GM18951 (cell line): ENCODE data around the gene ADGRG3.
"Not testable (repeated sequence)": the region's sequence is repeated elsewhere in the genome, so short reads cannot be mapped to it uniquely, and the experiment has no call there.

Experiments used
- POLR2A ChIP-seq: IDR thresholded peaks from 4 replicates; pipeline ENCODE4 v1.6.1; 2011; ENCODE audit warnings: mild to moderate bottlenecking; ENCODE audit not compliant: insufficient read length, insufficient read depth; ENCODE audit errors: extremely low read depth
- in situ Hi-C: fragments of 300-500 bp; cut with MboI; formaldehyde crosslinking; loops from one replicate; pipeline ENCODE4 v1.12.0; 2022; ENCODE audit warnings: low sequenced_read_pairs, mixed read lengths, inconsistent platforms; ENCODE audit not compliant: unreplicated experiment

Gene ADGRG3

GRCh38 chr16:57711993-57712392, 43.9 kb downstream of the ADGRG3 start:
- in situ Hi-C loops = no loop called here
- TF ChIP-seq POLR2A = no peak

GRCh38 chr16:57712569-57712968, 44.5 kb downstream of the ADGRG3 start:
- in situ Hi-C loops = not testable (repeated sequence)

- in situ Hi-C loops = no loop called here
These were observed 45.5 kb downstream of the ADGRG3 start for GRCh38 chr16:57713596-57713995.

GRCh38 chr16:57714047-57714446, 45.9 kb downstream of the ADGRG3 start:
- in situ Hi-C loops = no loop called here
- TF ChIP-seq POLR2A = no peak

More at GRCh38 chr16:57713596-57713995, 45.5 kb downstream of the ADGRG3 start:
- no peak for TF ChIP-seq POLR2A

GRCh38 chr16:57720142-57720575, 52.1 kb downstream of the ADGRG3 start:
- in situ Hi-C loops = no loop called here

GRCh38 chr16:57721356-57722209, 53.5 kb downstream of the ADGRG3 start:
- in situ Hi-C loops = no loop called here

More at GRCh38 chr16:57720142-57720575, 52.1 kb downstream of the ADGRG3 start:
- TF ChIP-seq POLR2A = no peak

GRCh38 chr16:57722210-57722499, 54.0 kb downstream of the ADGRG3 start:
- TF ChIP-seq POLR2A = no peak
- in situ Hi-C loops = no loop called here

More at GRCh38 chr16:57721356-57722209, 53.5 kb downstream of the ADGRG3 start:
- TF ChIP-seq POLR2A = no peak

GRCh38 chr16:57722651-57723050, 54.5 kb downstream of the ADGRG3 start:
- TF ChIP-seq POLR2A = no peak
- in situ Hi-C loops = no loop called here

- no peak for TF ChIP-seq POLR2A
- in situ Hi-C loops = no loop called here
These were observed 55.1 kb downstream of the ADGRG3 start for GRCh38 chr16:57723170-57723569.

GRCh38 chr16:57724531-57724930, 56.4 kb downstream of the ADGRG3 start:
- in situ Hi-C loops = no loop called here
- no peak for TF ChIP-seq POLR2A

GRCh38 chr16:57725151-57725550, 57.0 kb downstream of the ADGRG3 start:
- in situ Hi-C loops = no loop called here
- TF ChIP-seq POLR2A = no peak

GRCh38 chr16:57725554-57725953, 57.4 kb downstream of the ADGRG3 start:
- in situ Hi-C loops = no loop called here
- no peak for TF ChIP-seq POLR2A

- in situ Hi-C loops = no loop called here
- TF ChIP-seq POLR2A = no peak
These were observed 57.9 kb downstream of the ADGRG3 start for GRCh38 chr16:57725976-57726375.

- in situ Hi-C loops = no loop called here
These were observed 58.4 kb downstream of the ADGRG3 start for GRCh38 chr16:57726433-57726947.

More at GRCh38 chr16:57726433-57726947, 58.4 kb downstream of the ADGRG3 start:
- no peak for TF ChIP-seq POLR2A
